Spleen (tissue), 11 donors: ENCODE measurements around the gene TPCN2. TPM values are rescaled to one million over a fixed set of nuclear protein-coding genes. Genes with fewer than 3 reads are reported as not detected.

Experiments
- DNase-seq: peaks from one replicate; pipeline ENCODE4 v3.0.0-alpha.2; 2020
- H3K27ac ChIP-seq, 8 donors: fragments of 200-600 bp; sonication (generic) in 7 of 8; 1 replicate in 4 of 8; 2 replicates in 4 of 8; pipeline versions ENCODE4 v1.5.0 to v1.8.0; 2016 to 2021; ENCODE audit warnings: inconsistent platforms in 4 of 8, mild to moderate bottlenecking in 4 of 8, moderate library complexity in 1 of 8
- H3K27me3 ChIP-seq, 7 donors: fragments of 200-600 bp; sonication (generic) in 6 of 7; replicated peaks in 1 of 7; 1 replicate in 4 of 7; 2 replicates in 3 of 7; pipeline versions ENCODE4 v1.5.0 to v1.8.0; 2016 to 2021; ENCODE audit warnings: inconsistent platforms in 3 of 7, mild to moderate bottlenecking in 1 of 7
- H3K36me3 ChIP-seq, 6 donors: fragments of 200-600 bp; sonication (generic) in 5 of 6; 1 replicate in 4 of 6; 2 replicates in 2 of 6; pipeline versions ENCODE4 v1.5.0 to v1.8.0; 2016 to 2021; ENCODE audit warnings: inconsistent platforms in 2 of 6
- H3K4me1 ChIP-seq, 6 donors: fragments of 200-600 bp; sonication (generic) in 5 of 6; 1 replicate in 3 of 6; 2 replicates in 3 of 6; pipeline versions ENCODE4 v1.5.0 to v1.8.0; 2016 to 2021; ENCODE audit warnings: inconsistent platforms in 3 of 6
- H3K4me3 ChIP-seq, 8 donors: fragments of 200-600 bp; sonication (generic) in 7 of 8; 1 replicate in 4 of 8; 2 replicates in 4 of 8; pipeline versions ENCODE4 v1.5.0 to v1.8.0; 2016 to 2021; ENCODE audit warnings: inconsistent platforms in 4 of 8, mild to moderate bottlenecking in 4 of 8, moderate library complexity in 2 of 8
- H3K9me3 ChIP-seq, 8 donors: fragments of 200-600 bp; sonication (generic) in 7 of 8; 1 replicate in 4 of 8; 2 replicates in 4 of 8; pipeline versions ENCODE4 v1.5.0 to v1.8.0; 2016 to 2021; ENCODE audit warnings: inconsistent platforms in 4 of 8
- CTCF ChIP-seq, 11 experiments: fragments of 200-600 bp in 7 of 11; fragments of 450-650 bp in 4 of 11; sonication (generic) in 4 of 11; IDR thresholded peaks in 8 of 11; conservative IDR thresholded peaks in 3 of 11; 1 replicate in 7 of 11; 2 replicates in 4 of 11; pipeline versions ENCODE4 v1.4.0 to v1.8.0; 2016 to 2021; ENCODE audit warnings: antibody characterized with exemption in 11 of 11, inconsistent platforms in 4 of 11, mild to moderate bottlenecking in 1 of 11
- POLR2A ChIP-seq, 3 donors: fragments of 450-650 bp; IDR thresholded peaks; one replicate each; pipeline ENCODE4 v1.5.1; 2017; ENCODE audit warnings: antibody characterized with exemption in 3 of 3, mild to moderate bottlenecking in 1 of 3
- POLR2AphosphoS5 ChIP-seq, 3 donors: sonication (generic); formaldehyde crosslinking; IDR thresholded peaks; one replicate each; pipeline ENCODE4 v1.5.1; 2017; ENCODE audit warnings: antibody characterized with exemption in 3 of 3
- WGBS, 5 donors: extraction: QIAGEN DNeasy Blood & Tissue Kit in 3 of 5; methylation state at CpG; one replicate each; pipeline versions ENCODE4 v1.1.5 to v1.1.7; 2013 to 2018; 5-methylcytosine and 5-hydroxymethylcytosine counted together
- intact Hi-C: fragments of 100-400 bp; cut with DNase I; formaldehyde crosslinking; loops from one replicate; pipeline ENCODE4 v1.15.0; 2023; ENCODE audit warnings: low total_unique reads
- polyA plus RNA-seq, 3 donors: library from polyadenylated mRNA; stranded (reverse); fragments of 200-250 nt; gene quantifications; one replicate each; pipeline ENCODE4 v1.2.1, GENCODE V29; 2013
- total RNA-seq, 7 donors: library from RNA; depleted of rRNA in 3 of 7; stranded (reverse); fragments of >200 nt in 3 of 7; fragmentation: NEBNext Ultra II Directional in 4 of 7; extraction: Animal tissue kit (Norgen Biotek cat#: 25700) in 4 of 7; gene quantifications; one replicate each; pipeline versions ENCODE4 v1.1.0 to v1.2.1, GENCODE V29; 2016 to 2021
- donor health status: healthy with polysubstance abuse.
- donor health status: DM: no; HTN: no; CAD: no; lungs with moderate emphysema.
- donor health status: DM: no; HTN: no; CAD: no.
- donor health status: Bipolar disorder and iron deficiency.
- donor health status: healthy.
- donor health status: DM: no; HTN: no; CAD: no.
- donor health status: DM: yes; HTN: yes; CAD: no.

Gene TPCN2
- total and polyA plus RNA-seq, 10 donors: 3.6 to 30.4 (median 24.1) TPM

GRCh38 chr11:69160296-69161116 is 111.8 kb downstream of the TPCN2 start:
- 91 to 95% (median 91%) methylated on average over 15 of the region's 15 CpGs for WGBS, 5 donors
- peaks cover 0 to 19% (median 4%) of the 10 kb centered on the region in 8 donors for H3K9me3 ChIP-seq
- H3K4me3 ChIP-seq: no peak overlapping the region
- no peaks in the 10 kb centered on the region for H3K36me3 ChIP-seq
- H3K27me3 ChIP-seq: peaks cover 0 to 21% (median 4%) of the 10 kb centered on the region in 7 donors
- DNase-seq: peak; percentile 37
- no peak overlapping the region for H3K27ac ChIP-seq
- peaks cover 0 to 25% (median 14%) of the 10 kb centered on the region in 6 donors for H3K4me1 ChIP-seq
- intact Hi-C loops: no loop called here
- no peak for TF ChIP-seq POLR2AphosphoS5 (IDR thresholded peaks at IDR 0.05)
- no peak for TF ChIP-seq CTCF (IDR thresholded peaks at IDR 0.05 in 8 of 11, conservative IDR thresholded peaks at IDR 0.05 in 3 of 11)
- TF ChIP-seq POLR2A (IDR thresholded peaks at IDR 0.05): no peak

GRCh38 chr11:69161117-69161407 is 112.3 kb downstream of the TPCN2 start:
- Histone ChIP-seq H3K9me3 (peaks cover 0 to 19% (median 4%) of the 10 kb centered on the region in 8 donors), H3K36me3 (no peaks in the 10 kb centered on the region), H3K27me3 (peaks cover 0 to 16% (median 4%) of the 10 kb centered on the region in 7 donors), H3K4me3 (no peak overlapping the region), H3K27ac (no peak overlapping the region), H3K4me1 (peaks cover 0 to 23% (median 9%) of the 10 kb centered on the region in 6 donors)
- DNase-seq: peak; percentile 11
- intact Hi-C loops: no loop called here
- 73 to 83% (median 80%) methylated on average over 5 of the region's 5 CpGs for WGBS, 5 donors
- no peak for TF ChIP-seq POLR2A (IDR thresholded peaks at IDR 0.05)
- TF ChIP-seq CTCF (IDR thresholded peaks at IDR 0.05 in 8 of 11, conservative IDR thresholded peaks at IDR 0.05 in 3 of 11): no peak
- TF ChIP-seq POLR2AphosphoS5 (IDR thresholded peaks at IDR 0.05): no peak

GRCh38 chr11:69162505-69162904 is 113.8 kb downstream of the TPCN2 start:
- Histone ChIP-seq H3K4me1 (peaks cover 6 to 18% (median 13%) of the 10 kb centered on the region in 6 donors), H3K9me3 (peaks cover 0 to 19% (median 4%) of the 10 kb centered on the region in 8 donors), H3K27ac (no peak overlapping the region), H3K4me3 (no peak overlapping the region), H3K27me3 (peaks cover 0 to 4% (median 0%) of the 10 kb centered on the region in 7 donors), H3K36me3 (no peaks in the 10 kb centered on the region)
- no peak for DNase-seq
- no peak for TF ChIP-seq POLR2AphosphoS5 (IDR thresholded peaks at IDR 0.05)
- TF ChIP-seq POLR2A (IDR thresholded peaks at IDR 0.05): no peak
- TF ChIP-seq CTCF (IDR thresholded peaks at IDR 0.05 in 8 of 11, conservative IDR thresholded peaks at IDR 0.05 in 3 of 11): no peak
- intact Hi-C loops: no loop called here

GRCh38 chr11:69163842-69164241 is 115.1 kb downstream of the TPCN2 start:
- Histone ChIP-seq H3K27me3 (no peaks in the 10 kb centered on the region), H3K4me3 (no peak overlapping the region), H3K36me3 (no peaks in the 10 kb centered on the region), H3K27ac (no peak overlapping the region), H3K9me3 (peaks cover 0 to 19% (median 4%) of the 10 kb centered on the region in 8 donors), H3K4me1 (peaks cover 6 to 15% (median 11%) of the 10 kb centered on the region in 6 donors)
- 95 to 99% (median 98%) methylated on average over 1 of the region's 1 CpG for WGBS, 5 donors
- intact Hi-C loops: no loop called here
- no peak for TF ChIP-seq POLR2A (IDR thresholded peaks at IDR 0.05)
- no peak for TF ChIP-seq POLR2AphosphoS5 (IDR thresholded peaks at IDR 0.05)
- no peak for TF ChIP-seq CTCF (IDR thresholded peaks at IDR 0.05 in 8 of 11, conservative IDR thresholded peaks at IDR 0.05 in 3 of 11)
- DNase-seq: no peak
